GM23338 (cell line): Measurements from ENCODE around the gene KRT3. TPM values are rescaled to one million over a fixed set of nuclear protein-coding genes. Genes with fewer than 3 reads are reported as not detected.

ENCODE experiments used
- ATAC-seq: fragments of 200-7000 bp; cut with Tn5 transposase; 3 replicates; pipeline ENCODE4 v1.9.1; 2020
- DNase-seq: peaks from one replicate; pipeline ENCODE4 v3.0.0-alpha.2; 2015; ENCODE audit warnings: low spot score
- H2AFZ ChIP-seq: fragments of 200-600 bp; sonication (generic); 2 replicates; pipeline ENCODE4 v1.8.0; 2016; ENCODE audit warnings: antibody characterized with exemption, mild to moderate bottlenecking, moderate library complexity
- H3F3A ChIP-seq: fragments of 200-600 bp; sonication (generic); replicated peaks from 2 replicates; pipeline ENCODE4 v1.8.0; 2017; ENCODE audit warnings: antibody characterized with exemption, mixed run types, low read depth
- H3K27ac ChIP-seq: fragments of 200-600 bp; sonication (generic); 2 replicates; pipeline ENCODE4 v1.6.1; 2016; ENCODE audit warnings: low read depth
- H3K27me3 ChIP-seq: fragments of 200-600 bp; sonication (generic); 2 replicates; pipeline ENCODE4 v1.8.0; 2016; ENCODE audit warnings: mild to moderate bottlenecking, mixed run types, moderate library complexity; ENCODE audit not compliant: insufficient read depth
- H3K36me3 ChIP-seq: fragments of 200-600 bp; sonication (generic); 2 replicates; pipeline ENCODE4 v1.8.0; 2016; ENCODE audit warnings: mild to moderate bottlenecking; ENCODE audit not compliant: insufficient read depth
- H3K4me1 ChIP-seq: fragments of 200-600 bp; sonication (generic); 2 replicates; pipeline ENCODE4 v1.8.0; 2016; ENCODE audit warnings: mild to moderate bottlenecking, moderate library complexity; ENCODE audit not compliant: insufficient read depth
- H3K4me2 ChIP-seq: fragments of 200-600 bp; sonication (generic); 2 replicates; pipeline ENCODE4 v1.7.1; 2017; ENCODE audit warnings: mixed run types
- H3K4me3 ChIP-seq: fragments of 200-600 bp; sonication (generic); 2 replicates; pipeline ENCODE4 v1.6.1; 2016; ENCODE audit warnings: mixed run types
- H3K79me2 ChIP-seq: fragments of 200-600 bp; sonication (generic); replicated peaks from 2 replicates; pipeline ENCODE4 v1.8.0; 2017; ENCODE audit warnings: mild to moderate bottlenecking; ENCODE audit not compliant: insufficient read depth
- H3K9me2 ChIP-seq: fragments of 200-600 bp; sonication (generic); 2 replicates; pipeline ENCODE4 v1.8.0; 2017; ENCODE audit not compliant: insufficient read depth
- H4K20me1 ChIP-seq: fragments of 200-600 bp; sonication (generic); replicated peaks from 2 replicates; pipeline ENCODE4 v1.8.0; 2017; ENCODE audit warnings: mild to moderate bottlenecking; ENCODE audit not compliant: insufficient read depth
- H3K27ac Mint-ChIP-seq: 2 replicates; pipeline ENCODE4 v1.8.0; 2020; ENCODE audit warnings: inconsistent platforms, mild to moderate bottlenecking, moderate library complexity, mixed read lengths
- H3K27me3 Mint-ChIP-seq: 3 replicates; pipeline ENCODE4 v1.8.0; 2022; ENCODE audit warnings: low read depth, mild to moderate bottlenecking, moderate library complexity, mixed read lengths, inconsistent platforms; ENCODE audit not compliant: insufficient read depth, poor library complexity
- H3K36me3 Mint-ChIP-seq: 3 replicates; pipeline ENCODE4 v1.8.0; 2021; ENCODE audit warnings: low read depth, mild to moderate bottlenecking, inconsistent platforms, moderate library complexity, mixed read lengths
- H3K4me1 Mint-ChIP-seq: 3 replicates; pipeline ENCODE4 v1.8.0; 2020; ENCODE audit warnings: mild to moderate bottlenecking, inconsistent platforms, mixed read lengths
- H3K4me3 Mint-ChIP-seq: 3 replicates; pipeline ENCODE4 v1.8.0; 2021; ENCODE audit warnings: moderate library complexity, mild to moderate bottlenecking, inconsistent platforms, mixed read lengths
- H3K9me3 Mint-ChIP-seq: 3 replicates; pipeline ENCODE4 v1.8.0; 2020; ENCODE audit warnings: moderate library complexity, mild to moderate bottlenecking, inconsistent platforms, mixed read lengths
- CREB1 ChIP-seq: fragments of 250-450 bp; sonication (Bioruptor Pico); IDR thresholded peaks from 2 replicates; pipeline ENCODE4 v1.5.0; 2020; ENCODE audit warnings: low read depth, mild to moderate bottlenecking, moderate library complexity
- EZH2 ChIP-seq: fragments of 200-600 bp; sonication (generic); IDR thresholded peaks from one replicate; pipeline ENCODE4 v1.8.0; 2017; ENCODE audit warnings: antibody characterized with exemption, mild to moderate bottlenecking, low read depth; ENCODE audit not compliant: unreplicated experiment
- EZH2phosphoT487 ChIP-seq: fragments of 200-600 bp; sonication (generic); IDR thresholded peaks from one replicate; pipeline ENCODE4 v1.8.1; 2018; ENCODE audit warnings: antibody characterized with exemption; ENCODE audit not compliant: unreplicated experiment
- JUNB ChIP-seq: IDR thresholded peaks from one replicate; pipeline ENCODE4 v1.6.1; 2016; ENCODE audit warnings: antibody characterized with exemption; ENCODE audit not compliant: unreplicated experiment
- NANOG ChIP-seq: IDR thresholded peaks from 2 replicates; pipeline ENCODE4 v1.6.1; 2016; ENCODE audit warnings: antibody characterized with exemption, borderline replicate concordance
- POLR2AphosphoS5 ChIP-seq: IDR thresholded peaks from 2 replicates; pipeline ENCODE4 v1.6.1; 2016; ENCODE audit warnings: antibody characterized with exemption, low read depth
- STAT1 ChIP-seq: IDR thresholded peaks from one replicate; pipeline ENCODE4 v1.6.1; 2016; ENCODE audit warnings: antibody characterized with exemption; ENCODE audit not compliant: unreplicated experiment
- ZNF114 ChIP-seq: fragments of 250-450 bp; sonication (Bioruptor Pico); IDR thresholded peaks from 2 replicates; pipeline ENCODE4 v1.5.0; 2020; ENCODE audit warnings: mild to moderate bottlenecking, moderate library complexity
- ZNF331 ChIP-seq: fragments of 250-450 bp; sonication (Bioruptor Pico); IDR thresholded peaks from 2 replicates; pipeline ENCODE4 v1.5.0; 2020; ENCODE audit warnings: low read depth, mild to moderate bottlenecking, moderate library complexity
- polyA plus RNA-seq: library from polyadenylated mRNA; unstranded; fragments of >200 nt; fragmentation: Nextera tagmentation; extraction: Ambion mirVana; gene quantifications from 2 replicates; pipeline ENCODE4 v1.2.1, GENCODE V29; 2016
- total RNA-seq: library from RNA; depleted of rRNA; stranded (reverse); fragments of >200 nt; shearing (Covaris generic); gene quantifications from 2 replicates; pipeline ENCODE4 v1.2.3, GENCODE V29; 2014
- TF ChIP-seq, protein P1 (sequence below): IDR thresholded peaks from one replicate; pipeline ENCODE4 v1.6.1; 2018; ENCODE audit warnings: antibody characterized with exemption; ENCODE audit not compliant: unreplicated experiment
- TF ChIP-seq, protein P2 (sequence below), 2 experiments: fragments of 200-600 bp in 1 of 2; sonication (generic) in 1 of 2; conservative IDR thresholded peaks; 2 replicates each; pipeline versions ENCODE4 v1.5.1 to v1.6.1; 2016 to 2017; ENCODE audit warnings: antibody characterized with exemption in 2 of 2, low read depth in 2 of 2, mild to moderate bottlenecking in 2 of 2, moderate library complexity in 1 of 2
- TF ChIP-seq, protein P3 (sequence below): fragments of 250-450 bp; sonication (Bioruptor Pico); IDR thresholded peaks from 2 replicates; pipeline ENCODE4 v1.5.0; 2020; ENCODE audit warnings: mild to moderate bottlenecking, moderate library complexity
- TF ChIP-seq, protein P4 (sequence below): IDR thresholded peaks from 2 replicates; pipeline ENCODE4 v1.6.1; 2016; ENCODE audit warnings: antibody characterized with exemption

The KRT3 gene
- total and polyA plus RNA-seq, 2 experiments from 2014 or later, result not detected

DNA sequence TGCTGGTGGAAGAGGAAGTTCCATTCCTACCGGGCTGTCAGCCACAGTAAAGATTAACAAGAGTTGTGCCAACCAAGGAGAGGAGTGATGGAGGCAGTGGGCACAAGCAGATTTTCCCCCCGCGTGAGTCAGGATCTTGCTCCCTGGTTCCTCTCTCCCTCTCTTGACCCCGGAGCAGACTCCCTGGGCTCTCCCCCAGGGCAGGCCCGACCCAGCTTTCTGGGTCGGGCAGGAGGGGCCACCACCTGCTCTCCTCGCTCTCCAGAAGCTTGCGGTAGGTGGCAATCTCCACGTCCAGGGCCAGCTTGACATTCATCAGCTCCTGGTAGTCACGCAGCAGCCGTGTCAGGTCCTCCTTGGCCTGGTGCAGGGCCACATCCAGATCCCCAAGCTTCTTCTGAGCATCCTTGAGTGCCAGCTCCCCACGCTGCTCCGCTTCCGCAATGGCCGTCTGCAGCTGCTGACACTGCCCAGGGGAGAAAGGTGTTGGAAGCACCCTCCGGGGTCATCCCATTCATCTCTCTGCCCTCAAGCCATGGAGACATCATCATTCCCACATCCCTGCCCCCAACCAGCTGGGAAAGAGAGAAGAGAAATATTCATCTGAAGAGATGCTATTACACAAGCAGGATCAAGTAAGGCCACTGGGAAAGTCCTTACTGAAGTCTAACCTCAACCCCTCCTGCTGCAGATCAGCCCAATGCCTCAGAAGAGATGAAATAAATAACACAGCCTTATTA lies 27.0 kb upstream of the KRT3 start:
- no peaks in the 10 kb centered on the region for H4K20me1 ChIP-seq
- no peak overlapping the region for H3K27ac Mint-ChIP-seq
- no peaks in the 10 kb centered on the region; the same call in 1 of the 3 replicates for H3K9me3 Mint-ChIP-seq
- no peak for ATAC-seq
- no peak overlapping the region for H3K27ac ChIP-seq
- H3K9me2 ChIP-seq, result peaks cover 6% of the 10 kb centered on the region; the same call in 1 of the 2 replicates
- H3K4me2 ChIP-seq, result no peak overlapping the region
- DNase-seq, result no peak
- H3F3A ChIP-seq, result no peaks in the 10 kb centered on the region
- no peak overlapping the region for H3K4me3 Mint-ChIP-seq
- H3K4me3 ChIP-seq, result no peak overlapping the region
- no peaks in the 10 kb centered on the region for H3K36me3 Mint-ChIP-seq
- no peaks in the 10 kb centered on the region for H3K79me2 ChIP-seq
- no peaks in the 10 kb centered on the region for H3K27me3 ChIP-seq
- H3K27me3 Mint-ChIP-seq, result peaks cover 1% of the 10 kb centered on the region
- H3K4me1 ChIP-seq, result no peaks in the 10 kb centered on the region
- H3K4me1 Mint-ChIP-seq, result no peaks in the 10 kb centered on the region; the same call in 2 of the 3 replicates
- TF ChIP-seq, protein P1, sequence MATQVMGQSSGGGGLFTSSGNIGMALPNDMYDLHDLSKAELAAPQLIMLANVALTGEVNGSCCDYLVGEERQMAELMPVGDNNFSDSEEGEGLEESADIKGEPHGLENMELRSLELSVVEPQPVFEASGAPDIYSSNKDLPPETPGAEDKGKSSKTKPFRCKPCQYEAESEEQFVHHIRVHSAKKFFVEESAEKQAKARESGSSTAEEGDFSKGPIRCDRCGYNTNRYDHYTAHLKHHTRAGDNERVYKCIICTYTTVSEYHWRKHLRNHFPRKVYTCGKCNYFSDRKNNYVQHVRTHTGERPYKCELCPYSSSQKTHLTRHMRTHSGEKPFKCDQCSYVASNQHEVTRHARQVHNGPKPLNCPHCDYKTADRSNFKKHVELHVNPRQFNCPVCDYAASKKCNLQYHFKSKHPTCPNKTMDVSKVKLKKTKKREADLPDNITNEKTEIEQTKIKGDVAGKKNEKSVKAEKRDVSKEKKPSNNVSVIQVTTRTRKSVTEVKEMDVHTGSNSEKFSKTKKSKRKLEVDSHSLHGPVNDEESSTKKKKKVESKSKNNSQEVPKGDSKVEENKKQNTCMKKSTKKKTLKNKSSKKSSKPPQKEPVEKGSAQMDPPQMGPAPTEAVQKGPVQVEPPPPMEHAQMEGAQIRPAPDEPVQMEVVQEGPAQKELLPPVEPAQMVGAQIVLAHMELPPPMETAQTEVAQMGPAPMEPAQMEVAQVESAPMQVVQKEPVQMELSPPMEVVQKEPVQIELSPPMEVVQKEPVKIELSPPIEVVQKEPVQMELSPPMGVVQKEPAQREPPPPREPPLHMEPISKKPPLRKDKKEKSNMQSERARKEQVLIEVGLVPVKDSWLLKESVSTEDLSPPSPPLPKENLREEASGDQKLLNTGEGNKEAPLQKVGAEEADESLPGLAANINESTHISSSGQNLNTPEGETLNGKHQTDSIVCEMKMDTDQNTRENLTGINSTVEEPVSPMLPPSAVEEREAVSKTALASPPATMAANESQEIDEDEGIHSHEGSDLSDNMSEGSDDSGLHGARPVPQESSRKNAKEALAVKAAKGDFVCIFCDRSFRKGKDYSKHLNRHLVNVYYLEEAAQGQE, result no peak
- TF ChIP-seq JUNB, result no peak
- no peak for TF ChIP-seq EZH2
- TF ChIP-seq, protein P2, sequence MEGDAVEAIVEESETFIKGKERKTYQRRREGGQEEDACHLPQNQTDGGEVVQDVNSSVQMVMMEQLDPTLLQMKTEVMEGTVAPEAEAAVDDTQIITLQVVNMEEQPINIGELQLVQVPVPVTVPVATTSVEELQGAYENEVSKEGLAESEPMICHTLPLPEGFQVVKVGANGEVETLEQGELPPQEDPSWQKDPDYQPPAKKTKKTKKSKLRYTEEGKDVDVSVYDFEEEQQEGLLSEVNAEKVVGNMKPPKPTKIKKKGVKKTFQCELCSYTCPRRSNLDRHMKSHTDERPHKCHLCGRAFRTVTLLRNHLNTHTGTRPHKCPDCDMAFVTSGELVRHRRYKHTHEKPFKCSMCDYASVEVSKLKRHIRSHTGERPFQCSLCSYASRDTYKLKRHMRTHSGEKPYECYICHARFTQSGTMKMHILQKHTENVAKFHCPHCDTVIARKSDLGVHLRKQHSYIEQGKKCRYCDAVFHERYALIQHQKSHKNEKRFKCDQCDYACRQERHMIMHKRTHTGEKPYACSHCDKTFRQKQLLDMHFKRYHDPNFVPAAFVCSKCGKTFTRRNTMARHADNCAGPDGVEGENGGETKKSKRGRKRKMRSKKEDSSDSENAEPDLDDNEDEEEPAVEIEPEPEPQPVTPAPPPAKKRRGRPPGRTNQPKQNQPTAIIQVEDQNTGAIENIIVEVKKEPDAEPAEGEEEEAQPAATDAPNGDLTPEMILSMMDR (conservative IDR thresholded peaks at IDR 0.05; ENCODE audit: low read depth in 2 of 2), result no peak
- no peak for TF ChIP-seq POLR2AphosphoS5
- no peak for TF ChIP-seq ZNF331
- no peak for TF ChIP-seq NANOG
- TF ChIP-seq, protein P3, sequence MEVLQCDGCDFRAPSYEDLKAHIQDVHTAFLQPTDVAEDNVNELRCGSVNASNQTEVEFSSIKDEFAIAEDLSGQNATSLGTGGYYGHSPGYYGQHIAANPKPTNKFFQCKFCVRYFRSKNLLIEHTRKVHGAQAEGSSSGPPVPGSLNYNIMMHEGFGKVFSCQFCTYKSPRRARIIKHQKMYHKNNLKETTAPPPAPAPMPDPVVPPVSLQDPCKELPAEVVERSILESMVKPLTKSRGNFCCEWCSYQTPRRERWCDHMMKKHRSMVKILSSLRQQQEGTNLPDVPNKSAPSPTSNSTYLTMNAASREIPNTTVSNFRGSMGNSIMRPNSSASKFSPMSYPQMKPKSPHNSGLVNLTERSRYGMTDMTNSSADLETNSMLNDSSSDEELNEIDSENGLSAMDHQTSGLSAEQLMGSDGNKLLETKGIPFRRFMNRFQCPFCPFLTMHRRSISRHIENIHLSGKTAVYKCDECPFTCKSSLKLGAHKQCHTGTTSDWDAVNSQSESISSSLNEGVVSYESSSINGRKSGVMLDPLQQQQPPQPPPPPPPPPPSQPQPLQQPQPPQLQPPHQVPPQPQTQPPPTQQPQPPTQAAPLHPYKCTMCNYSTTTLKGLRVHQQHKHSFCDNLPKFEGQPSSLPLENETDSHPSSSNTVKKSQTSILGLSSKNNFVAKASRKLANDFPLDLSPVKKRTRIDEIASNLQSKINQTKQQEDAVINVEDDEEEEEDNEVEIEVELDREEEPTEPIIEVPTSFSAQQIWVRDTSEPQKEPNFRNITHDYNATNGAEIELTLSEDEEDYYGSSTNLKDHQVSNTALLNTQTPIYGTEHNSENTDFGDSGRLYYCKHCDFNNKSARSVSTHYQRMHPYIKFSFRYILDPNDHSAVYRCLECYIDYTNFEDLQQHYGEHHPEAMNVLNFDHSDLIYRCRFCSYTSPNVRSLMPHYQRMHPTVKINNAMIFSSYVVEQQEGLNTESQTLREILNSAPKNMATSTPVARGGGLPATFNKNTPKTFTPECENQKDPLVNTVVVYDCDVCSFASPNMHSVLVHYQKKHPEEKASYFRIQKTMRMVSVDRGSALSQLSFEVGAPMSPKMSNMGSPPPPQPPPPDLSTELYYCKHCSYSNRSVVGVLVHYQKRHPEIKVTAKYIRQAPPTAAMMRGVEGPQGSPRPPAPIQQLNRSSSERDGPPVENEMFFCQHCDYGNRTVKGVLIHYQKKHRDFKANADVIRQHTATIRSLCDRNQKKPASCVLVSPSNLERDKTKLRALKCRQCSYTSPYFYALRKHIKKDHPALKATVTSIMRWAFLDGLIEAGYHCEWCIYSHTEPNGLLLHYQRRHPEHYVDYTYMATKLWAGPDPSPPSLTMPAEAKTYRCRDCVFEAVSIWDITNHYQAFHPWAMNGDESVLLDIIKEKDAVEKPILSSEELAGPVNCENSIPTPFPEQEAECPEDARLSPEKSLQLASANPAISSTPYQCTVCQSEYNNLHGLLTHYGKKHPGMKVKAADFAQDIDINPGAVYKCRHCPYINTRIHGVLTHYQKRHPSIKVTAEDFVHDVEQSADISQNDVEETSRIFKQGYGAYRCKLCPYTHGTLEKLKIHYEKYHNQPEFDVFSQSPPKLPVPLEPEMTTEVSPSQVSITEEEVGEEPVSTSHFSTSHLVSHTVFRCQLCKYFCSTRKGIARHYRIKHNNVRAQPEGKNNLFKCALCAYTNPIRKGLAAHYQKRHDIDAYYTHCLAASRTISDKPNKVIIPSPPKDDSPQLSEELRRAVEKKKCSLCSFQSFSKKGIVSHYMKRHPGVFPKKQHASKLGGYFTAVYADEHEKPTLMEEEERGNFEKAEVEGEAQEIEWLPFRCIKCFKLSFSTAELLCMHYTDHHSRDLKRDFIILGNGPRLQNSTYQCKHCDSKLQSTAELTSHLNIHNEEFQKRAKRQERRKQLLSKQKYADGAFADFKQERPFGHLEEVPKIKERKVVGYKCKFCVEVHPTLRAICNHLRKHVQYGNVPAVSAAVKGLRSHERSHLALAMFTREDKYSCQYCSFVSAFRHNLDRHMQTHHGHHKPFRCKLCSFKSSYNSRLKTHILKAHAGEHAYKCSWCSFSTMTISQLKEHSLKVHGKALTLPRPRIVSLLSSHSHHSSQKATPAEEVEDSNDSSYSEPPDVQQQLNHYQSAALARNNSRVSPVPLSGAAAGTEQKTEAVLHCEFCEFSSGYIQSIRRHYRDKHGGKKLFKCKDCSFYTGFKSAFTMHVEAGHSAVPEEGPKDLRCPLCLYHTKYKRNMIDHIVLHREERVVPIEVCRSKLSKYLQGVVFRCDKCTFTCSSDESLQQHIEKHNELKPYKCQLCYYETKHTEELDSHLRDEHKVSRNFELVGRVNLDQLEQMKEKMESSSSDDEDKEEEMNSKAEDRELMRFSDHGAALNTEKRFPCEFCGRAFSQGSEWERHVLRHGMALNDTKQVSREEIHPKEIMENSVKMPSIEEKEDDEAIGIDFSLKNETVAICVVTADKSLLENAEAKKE, result no peak
- TF ChIP-seq EZH2phosphoT487, result no peak
- TF ChIP-seq, protein P4, sequence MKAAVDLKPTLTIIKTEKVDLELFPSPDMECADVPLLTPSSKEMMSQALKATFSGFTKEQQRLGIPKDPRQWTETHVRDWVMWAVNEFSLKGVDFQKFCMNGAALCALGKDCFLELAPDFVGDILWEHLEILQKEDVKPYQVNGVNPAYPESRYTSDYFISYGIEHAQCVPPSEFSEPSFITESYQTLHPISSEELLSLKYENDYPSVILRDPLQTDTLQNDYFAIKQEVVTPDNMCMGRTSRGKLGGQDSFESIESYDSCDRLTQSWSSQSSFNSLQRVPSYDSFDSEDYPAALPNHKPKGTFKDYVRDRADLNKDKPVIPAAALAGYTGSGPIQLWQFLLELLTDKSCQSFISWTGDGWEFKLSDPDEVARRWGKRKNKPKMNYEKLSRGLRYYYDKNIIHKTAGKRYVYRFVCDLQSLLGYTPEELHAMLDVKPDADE, result no peak
- TF ChIP-seq STAT1, result no peak
- TF ChIP-seq ZNF114 (CRISPR knock-in tag), result no peak
- no peak for TF ChIP-seq CREB1 (CRISPR knock-in tag)
- no peaks in the 10 kb centered on the region for H3K36me3 ChIP-seq
- no peak overlapping the region for H2AFZ ChIP-seq
